B cell (primary cell): ENCODE data around the gene GATAD2B. TPM values are rescaled to one million over a fixed set of nuclear protein-coding genes. Genes with fewer than 3 reads are reported as not detected.

Source experiments
- ATAC-seq: fragments of 200-7000 bp; cut with Tn5 transposase; one replicate; pipeline ENCODE4 v1.10.0; 2021; ENCODE audit warnings: low read depth, mild to moderate bottlenecking, moderate number of reproducible peaks, moderate library complexity
- CTCF ChIA-PET: fragments of 350-600 bp; sonication (Branson Sonifier 250); formaldehyde crosslinking; loops from one replicate; lab custom pipeline; 2021; ENCODE audit warnings: antibody characterized with exemption, inconsistent platforms; lab: Charles Lee
- POLR2A ChIA-PET: fragments of 350-600 bp; sonication (Branson Sonifier 250); formaldehyde crosslinking; loops from one replicate; lab custom pipeline; 2021; ENCODE audit warnings: antibody characterized with exemption; lab: Charles Lee
- DNase-seq: peaks from one replicate; pipeline ENCODE4 v3.0.0; 2013
- H2AFZ ChIP-seq: 2 replicates; pipeline ENCODE4 v1.6.1; 2012; ENCODE audit warnings: mild to moderate bottlenecking, low read depth, low read length; ENCODE audit not compliant: insufficient read depth, poor library complexity, severe bottlenecking
- H3K27ac ChIP-seq, 2 donors: 1 replicate in 1 of 2; 2 replicates in 1 of 2; pipeline ENCODE4 v1.5.1; 2012 to 2013; ENCODE audit warnings: low read length in 2 of 2, mild to moderate bottlenecking in 2 of 2, moderate library complexity in 1 of 2
- H3K27me3 ChIP-seq, 4 experiments: fragments of 200-600 bp in 1 of 4; sonication (generic) in 1 of 4; replicated peaks in 1 of 4; 1 replicate in 2 of 4; 2 replicates in 2 of 4; pipeline versions ENCODE4 v1.6.1 to v1.7.0; 2013 to 2016; ENCODE audit warnings: low read length in 3 of 4, mild to moderate bottlenecking in 2 of 4, mixed read lengths in 1 of 4, moderate library complexity in 1 of 4; ENCODE audit not compliant: insufficient read depth in 4 of 4, control insufficient read depth in 3 of 4; ENCODE audit errors: control extremely low read depth in 1 of 4
- H3K36me3 ChIP-seq, 2 experiments: replicated peaks in 1 of 2; 1 replicate in 1 of 2; 2 replicates in 1 of 2; pipeline versions ENCODE4 v1.6.1 to v1.7.1; 2013; ENCODE audit warnings: low read length in 1 of 2; ENCODE audit not compliant: insufficient read depth in 2 of 2, control insufficient read depth in 1 of 2; ENCODE audit errors: control extremely low read depth in 1 of 2, extremely low read depth in 1 of 2
- H3K4me1 ChIP-seq, 2 donors: fragments of 200-600 bp in 1 of 2; sonication (generic) in 1 of 2; 1 replicate in 1 of 2; 2 replicates in 1 of 2; pipeline versions ENCODE4 v1.5.1 to v1.6.1; 2013 to 2017; ENCODE audit warnings: low read length in 2 of 2; ENCODE audit not compliant: control insufficient read depth in 2 of 2, insufficient read depth in 2 of 2
- H3K4me2 ChIP-seq: replicated peaks from 2 replicates; pipeline ENCODE3; 2012; ENCODE audit warnings: mild to moderate bottlenecking, low read depth, low read length; ENCODE audit not compliant: poor library complexity, severe bottlenecking
- H3K4me3 ChIP-seq, 5 experiments: fragments of 200-600 bp in 1 of 5; sonication (generic) in 1 of 5; 1 replicate in 3 of 5; 2 replicates in 2 of 5; pipeline versions ENCODE4 v1.5.1 to v1.7.0; 2011 to 2016; ENCODE audit warnings: low read length in 4 of 5, mild to moderate bottlenecking in 4 of 5, low read depth in 2 of 5, control low read depth in 1 of 5, moderate library complexity in 1 of 5; ENCODE audit not compliant: insufficient read depth in 1 of 5; ENCODE audit errors: control extremely low read depth in 1 of 5, extremely low read depth in 1 of 5
- H3K79me2 ChIP-seq: fragments of 200-600 bp; sonication (generic); one replicate; pipeline ENCODE4 v1.6.0; 2016; ENCODE audit warnings: low read length; ENCODE audit not compliant: control insufficient read depth, insufficient read depth
- H3K9ac ChIP-seq: fragments of 200-600 bp; sonication (generic); 2 replicates; pipeline ENCODE4 v1.6.1; 2017; ENCODE audit warnings: mild to moderate bottlenecking, low read length, moderate library complexity
- H3K9me3 ChIP-seq, 3 donors: one replicate each; pipeline versions ENCODE4 v1.6.1 to v1.7.1; 2013; ENCODE audit warnings: low read length in 2 of 3; ENCODE audit not compliant: control insufficient read depth in 2 of 3, insufficient read depth in 1 of 3; ENCODE audit errors: control extremely low read depth in 1 of 3
- H4K20me1 ChIP-seq: 2 replicates; pipeline ENCODE4 v1.6.0; 2012; ENCODE audit warnings: mild to moderate bottlenecking, low read length; ENCODE audit not compliant: insufficient read depth, control insufficient read depth, poor library complexity, severe bottlenecking
- H3K27ac Mint-ChIP-seq: one replicate; pipeline ENCODE4 v1.8.0; 2021; ENCODE audit warnings: mixed read lengths
- H3K27me3 Mint-ChIP-seq: one replicate; pipeline ENCODE4 v1.8.0; 2021; ENCODE audit warnings: mixed read lengths
- H3K4me1 Mint-ChIP-seq: one replicate; pipeline ENCODE4 v1.8.0; 2021; ENCODE audit warnings: mixed read lengths
- H3K4me3 Mint-ChIP-seq: one replicate; pipeline ENCODE4 v1.8.0; 2021; ENCODE audit warnings: mixed read lengths
- H3K9me3 Mint-ChIP-seq: one replicate; pipeline ENCODE4 v1.8.0; 2022; ENCODE audit warnings: mixed read lengths; ENCODE audit not compliant: insufficient read depth
- CTCF ChIP-seq: fragments of 200-600 bp; IDR thresholded peaks from one replicate; pipeline ENCODE4 v1.8.0; 2022; ENCODE audit warnings: antibody characterized with exemption, mild to moderate bottlenecking
- EZH2 ChIP-seq: IDR thresholded peaks from 2 replicates; pipeline ENCODE4 v1.6.1; 2012; ENCODE audit warnings: borderline replicate concordance, low read depth, mild to moderate bottlenecking, moderate library complexity, low read length; ENCODE audit not compliant: insufficient read depth, poor library complexity, severe bottlenecking
- WGBS: methylation state at CpG from one replicate; pipeline ENCODE4 v1.1.5; 2013; ENCODE audit warnings: missing lambda C conversion rate; ENCODE audit not compliant: insufficient coverage; 5-methylcytosine and 5-hydroxymethylcytosine counted together
- intact Hi-C: fragments of 100-400 bp; cut with micrococcal nuclease; formaldehyde crosslinking; loops from one replicate; pipeline ENCODE4 v1.10.0; 2022
- polyA plus RNA-seq: library from polyadenylated mRNA; depleted of rRNA; stranded (reverse); fragments of >200 nt; gene quantifications from 2 replicates; pipeline ENCODE4 v1.2.3, GENCODE V29; 2012
- total RNA-seq, 2 donors: library from RNA; stranded (reverse); fragments of 120-200 nt in 1 of 2; gene quantifications; 1 replicate in 1 of 2; 2 replicates in 1 of 2; pipeline versions ENCODE4 v1.2.3 to v1.2.4, GENCODE V29; 2013 to 2022

GATAD2B gene
- total and polyA plus RNA-seq, 2 donors (not counting 1 experiment from before 2014, with no cell fraction given): 16.7 to 105 TPM

- DNase-seq: peak; percentile 9
- Histone ChIP-seq H3K4me2 (peak within 1 kb of the TSS; percentile 98), H3K9ac (peak within 1 kb of the TSS; percentile 81)
These were observed 147.9 kb downstream of the GATAD2B start, which contains the start of gene SLC27A3 for GRCh38 chr1:153774780-153775457. Gene SLC27A3 (plus strand): TSS chr1:153775407. CDS start chr1:153775498, 91 bp downstream.

More at GRCh38 chr1:153774780-153775457, 147.9 kb downstream of the GATAD2B start, which contains the start of gene SLC27A3:
- H3K27me3 Mint-ChIP-seq: no peaks in the 10 kb centered on the region
- Histone ChIP-seq H3K36me3 (peaks cover 0 to 21% of the 10 kb centered on the region in 2 experiments), H3K4me3 (peak within 1 kb of the TSS; percentile 49 to 80 (median 71)), H3K4me1 (peaks cover 28 to 42% of the 10 kb centered on the region in 2 donors), H3K9me3 (no peaks in the 10 kb centered on the region), H3K27me3 (no peaks in the 10 kb centered on the region), H4K20me1 (peaks cover 9% of the 10 kb centered on the region), H3K27ac (peak within 1 kb of the TSS; percentile 34 to 48), H2AFZ (peak within 1 kb of the TSS; percentile 84), H3K79me2 (peaks cover 6% of the 10 kb centered on the region)
- peaks cover 39% of the 10 kb centered on the region for H3K4me1 Mint-ChIP-seq
- POLR2A ChIA-PET: interaction anchor here (0.6 to 2.2 kb wide), 11 partner anchors 8 to 212 kb away, joined by 3 to 9 read pairs (median 4); partner anchors contain the start of genes CHTOP, CREB3L4, INTS3 and RAB13
- TF ChIP-seq EZH2 (no peak), CTCF (no peak)
- intact Hi-C loops: loop anchor here (1.0 to 2.0 kb wide), 3 partner anchors 8 to 26 kb away; no protein-coding TSS in a partner anchor
- no peaks in the 10 kb centered on the region for H3K9me3 Mint-ChIP-seq
- peak within 1 kb of the TSS; percentile 91 for H3K4me3 Mint-ChIP-seq
- peak within 1 kb of the TSS; percentile 84 for H3K27ac Mint-ChIP-seq
- ATAC-seq: peak; percentile 40
- CTCF ChIA-PET: interaction anchor here (0.5 to 2.5 kb wide), 5 partner anchors 97 to 317 kb away, joined by 3 to 11 read pairs (median 3); partner anchors contain the start of gene RAB13
- 18% methylated on average over 33 of the region's 35 CpGs for WGBS
